T-helper 17 cell (primary cell): ENCODE results near the gene BCAR1. TPM values are rescaled to one million over a fixed set of nuclear protein-coding genes. Genes with fewer than 3 reads are reported as not detected.

Experiments used
- ATAC-seq: fragments of 150-1000 bp; cut with Tn5 transposase; 2 replicates; pipeline ENCODE4 v1.10.0; 2021; ENCODE audit warnings: mild to moderate bottlenecking, moderate library complexity
- DNase-seq, 3 donors: peaks; one replicate each; pipeline versions ENCODE4 v3.0.0 to v3.0.0-alpha.2; 2020 to 2021
- H3K9me3 ChIP-seq: one replicate; pipeline ENCODE4 v1.7.0; 2013; ENCODE audit warnings: low read length, mild to moderate bottlenecking; ENCODE audit not compliant: control insufficient read depth, poor library complexity, severe bottlenecking
- H3K27ac Mint-ChIP-seq: one replicate; pipeline ENCODE4 v1.8.0; 2022; ENCODE audit warnings: mild to moderate bottlenecking, moderate library complexity, mixed read lengths
- H3K27me3 Mint-ChIP-seq: one replicate; pipeline ENCODE4 v1.8.0; 2022; ENCODE audit warnings: mixed read lengths
- H3K36me3 Mint-ChIP-seq: one replicate; pipeline ENCODE4 v1.8.0; 2022; ENCODE audit warnings: low read depth, mixed read lengths
- H3K4me1 Mint-ChIP-seq: one replicate; pipeline ENCODE4 v1.8.0; 2022; ENCODE audit warnings: mild to moderate bottlenecking, mixed read lengths
- H3K4me3 Mint-ChIP-seq: one replicate; pipeline ENCODE4 v1.8.0; 2022; ENCODE audit warnings: mild to moderate bottlenecking, moderate library complexity, mixed read lengths
- total RNA-seq, 4 donors: library from RNA in 2 of 4; stranded (reverse) in 2 of 4; gene quantifications; one replicate each; pipeline ENCODE4 v1.2.3 and lab custom pipeline; 2022 to 2026

Gene BCAR1, protein sequence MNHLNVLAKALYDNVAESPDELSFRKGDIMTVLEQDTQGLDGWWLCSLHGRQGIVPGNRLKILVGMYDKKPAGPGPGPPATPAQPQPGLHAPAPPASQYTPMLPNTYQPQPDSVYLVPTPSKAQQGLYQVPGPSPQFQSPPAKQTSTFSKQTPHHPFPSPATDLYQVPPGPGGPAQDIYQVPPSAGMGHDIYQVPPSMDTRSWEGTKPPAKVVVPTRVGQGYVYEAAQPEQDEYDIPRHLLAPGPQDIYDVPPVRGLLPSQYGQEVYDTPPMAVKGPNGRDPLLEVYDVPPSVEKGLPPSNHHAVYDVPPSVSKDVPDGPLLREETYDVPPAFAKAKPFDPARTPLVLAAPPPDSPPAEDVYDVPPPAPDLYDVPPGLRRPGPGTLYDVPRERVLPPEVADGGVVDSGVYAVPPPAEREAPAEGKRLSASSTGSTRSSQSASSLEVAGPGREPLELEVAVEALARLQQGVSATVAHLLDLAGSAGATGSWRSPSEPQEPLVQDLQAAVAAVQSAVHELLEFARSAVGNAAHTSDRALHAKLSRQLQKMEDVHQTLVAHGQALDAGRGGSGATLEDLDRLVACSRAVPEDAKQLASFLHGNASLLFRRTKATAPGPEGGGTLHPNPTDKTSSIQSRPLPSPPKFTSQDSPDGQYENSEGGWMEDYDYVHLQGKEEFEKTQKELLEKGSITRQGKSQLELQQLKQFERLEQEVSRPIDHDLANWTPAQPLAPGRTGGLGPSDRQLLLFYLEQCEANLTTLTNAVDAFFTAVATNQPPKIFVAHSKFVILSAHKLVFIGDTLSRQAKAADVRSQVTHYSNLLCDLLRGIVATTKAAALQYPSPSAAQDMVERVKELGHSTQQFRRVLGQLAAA
- total RNA-seq (under 1 TPM in 1 of 2 donors, not detected in 1; 0.50 TPM), total RNA-seq (lab: John Stamatoyannopoulos, UW) (0.38 to 0.58 reads per million in 2 donors)

GRCh38 chr16:75251280-75252048 lies at the start of gene BCAR1:
TSS of gene BCAR1 (minus strand) at chr16:75251624. CDS start at chr16:75251482, 142 bp downstream.
- peak; percentile 62 for ATAC-seq
- peak within 1 kb of the TSS; percentile 86 for H3K4me3 Mint-ChIP-seq
- H3K36me3 Mint-ChIP-seq = no peaks in the 10 kb centered on the region
- H3K27me3 Mint-ChIP-seq = peaks cover 52% of the 10 kb centered on the region
- H3K4me1 Mint-ChIP-seq = peaks cover 11% of the 10 kb centered on the region
- H3K9me3 ChIP-seq = no peaks in the 10 kb centered on the region
- no peak within 1 kb of the TSS for H3K27ac Mint-ChIP-seq
- DNase-seq = no peak

- Mint-ChIP-seq H3K4me3 (no peak overlapping the region), H3K4me1 (peaks cover 2% of the 10 kb centered on the region), H3K27ac (no peak overlapping the region), H3K27me3 (no peaks in the 10 kb centered on the region), H3K36me3 (peaks cover 21% of the 10 kb centered on the region)
- ATAC-seq (no peak), DNase-seq (no peak)
- H3K9me3 ChIP-seq = no peaks in the 10 kb centered on the region
These were observed 46.8 kb upstream of the BCAR1 start for GRCh38 chr16:75298267-75298666.

GRCh38 chr16:75296606-75297005 lies 45.2 kb upstream of the BCAR1 start:
- DNase-seq (no peak), ATAC-seq (no peak)
- H3K27ac Mint-ChIP-seq = no peak overlapping the region
- peaks cover under 1% of the 10 kb centered on the region for H3K4me1 Mint-ChIP-seq
- H3K4me3 Mint-ChIP-seq = no peak overlapping the region
- H3K36me3 Mint-ChIP-seq = peaks cover 25% of the 10 kb centered on the region
- H3K9me3 ChIP-seq = no peaks in the 10 kb centered on the region
- H3K27me3 Mint-ChIP-seq = no peaks in the 10 kb centered on the region

GRCh38 chr16:75294773-75295459 lies 43.5 kb upstream of the BCAR1 start:
- H3K9me3 ChIP-seq = no peaks in the 10 kb centered on the region
- Mint-ChIP-seq H3K27me3 (no peaks in the 10 kb centered on the region), H3K36me3 (peaks cover 24% of the 10 kb centered on the region), H3K4me1 (peaks cover 6% of the 10 kb centered on the region), H3K27ac (peak overlapping the region; percentile 56), H3K4me3 (no peak overlapping the region)
- DNase-seq (no peak), ATAC-seq (no peak)

DNA sequence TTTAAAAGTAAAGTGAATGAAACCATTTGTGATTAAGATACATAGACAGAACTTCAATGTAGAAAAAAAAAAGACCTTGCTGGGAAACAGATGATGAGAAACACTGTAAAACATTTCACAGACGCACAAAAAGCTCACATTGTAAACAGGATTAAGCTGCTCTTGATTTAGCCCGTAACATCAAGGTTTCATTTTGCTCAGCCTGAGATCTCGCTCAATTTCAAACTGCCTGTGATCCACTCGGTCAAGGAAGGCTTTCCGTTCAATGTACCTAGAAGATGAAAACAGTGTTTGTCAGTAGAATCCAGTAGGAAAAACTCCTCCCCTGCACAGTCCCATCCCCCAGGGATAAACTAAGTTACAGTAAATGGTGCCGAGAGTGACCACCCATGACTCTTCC lies 42.3 kb upstream of the BCAR1 start:
- peaks cover 11% of the 10 kb centered on the region for H3K4me1 Mint-ChIP-seq
- peaks cover 3% of the 10 kb centered on the region for H3K27me3 Mint-ChIP-seq
- H3K4me3 Mint-ChIP-seq = no peak overlapping the region
- H3K9me3 ChIP-seq = no peaks in the 10 kb centered on the region
- no peak overlapping the region for H3K27ac Mint-ChIP-seq
- peaks cover 20% of the 10 kb centered on the region for H3K36me3 Mint-ChIP-seq
- DNase-seq (no peak), ATAC-seq (no peak)

- Mint-ChIP-seq H3K27me3 (peaks cover 9% of the 10 kb centered on the region), H3K4me3 (no peak overlapping the region), H3K36me3 (peaks cover 21% of the 10 kb centered on the region), H3K27ac (no peak overlapping the region), H3K4me1 (peaks cover 16% of the 10 kb centered on the region)
- DNase-seq (no peak), ATAC-seq (no peak)
- H3K9me3 ChIP-seq = no peaks in the 10 kb centered on the region
These were observed 41.7 kb upstream of the BCAR1 start for GRCh38 chr16:75293173-75293572.

DNA sequence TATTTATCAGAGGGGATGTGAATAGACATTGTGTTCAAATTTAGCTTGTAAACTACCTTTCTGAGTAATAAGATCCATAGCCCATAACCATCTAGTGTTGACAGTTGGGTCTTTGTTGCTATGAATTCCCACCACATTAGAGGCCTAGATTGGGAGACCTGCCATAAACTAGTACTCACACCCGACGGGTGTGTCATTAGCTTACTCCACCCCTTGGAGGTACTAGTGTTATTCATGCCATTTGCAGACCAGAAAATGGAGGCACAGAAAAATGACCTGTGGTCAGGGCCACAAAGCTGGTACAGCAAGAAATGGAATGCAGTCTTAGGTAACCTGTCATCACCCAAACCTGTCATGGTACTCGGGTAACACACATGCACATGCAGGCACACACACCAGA lies 41.3 kb upstream of the BCAR1 start:
- H3K4me1 Mint-ChIP-seq = peaks cover 16% of the 10 kb centered on the region
- H3K27me3 Mint-ChIP-seq = peaks cover 9% of the 10 kb centered on the region
- no peak overlapping the region for H3K4me3 Mint-ChIP-seq
- ATAC-seq (no peak), DNase-seq (no peak)
- H3K9me3 ChIP-seq = no peaks in the 10 kb centered on the region
- peaks cover 19% of the 10 kb centered on the region for H3K36me3 Mint-ChIP-seq
- H3K27ac Mint-ChIP-seq = no peak overlapping the region

DNA sequence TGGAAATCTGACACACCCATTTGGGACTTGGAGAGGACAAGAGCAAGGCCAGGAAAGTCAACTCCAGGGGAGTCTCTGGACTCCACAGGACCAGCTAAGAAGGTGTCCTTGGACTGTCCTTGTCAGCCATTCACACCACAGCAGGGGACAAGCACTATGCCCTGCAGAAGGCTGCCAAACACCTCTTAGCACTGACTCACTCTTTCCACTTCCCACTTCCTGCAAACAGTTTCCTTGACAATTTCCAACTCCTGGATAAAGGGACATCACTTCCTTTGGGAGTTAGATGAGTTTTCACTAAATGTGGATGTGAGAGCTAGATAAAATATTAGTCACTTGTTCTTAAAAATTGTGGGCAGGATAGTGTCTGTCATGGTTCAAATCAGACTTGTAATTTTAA lies 37.8 kb upstream of the BCAR1 start:
- H3K27me3 Mint-ChIP-seq = peaks cover 16% of the 10 kb centered on the region
- no peak for ATAC-seq
- H3K9me3 ChIP-seq = no peaks in the 10 kb centered on the region
- DNase-seq = no peak
- H3K4me1 Mint-ChIP-seq = peaks cover 16% of the 10 kb centered on the region
- peak overlapping the region; percentile 57 for H3K27ac Mint-ChIP-seq
- H3K4me3 Mint-ChIP-seq = peak overlapping the region; percentile 72
- peaks cover 18% of the 10 kb centered on the region for H3K36me3 Mint-ChIP-seq

- peaks cover 16% of the 10 kb centered on the region for H3K4me1 Mint-ChIP-seq
- H3K27me3 Mint-ChIP-seq = peaks cover 16% of the 10 kb centered on the region
- peak overlapping the region; percentile 72 for H3K4me3 Mint-ChIP-seq
- peak in 2 of 3 donors; percentile 41 to 54 for DNase-seq
- H3K27ac Mint-ChIP-seq = peak overlapping the region; percentile 57
- H3K9me3 ChIP-seq = no peaks in the 10 kb centered on the region
- ATAC-seq = peak; percentile 99
- H3K36me3 Mint-ChIP-seq = peaks cover 13% of the 10 kb centered on the region
These were observed 37.2 kb upstream of the BCAR1 start for GRCh38 chr16:75288596-75289120.

DNA sequence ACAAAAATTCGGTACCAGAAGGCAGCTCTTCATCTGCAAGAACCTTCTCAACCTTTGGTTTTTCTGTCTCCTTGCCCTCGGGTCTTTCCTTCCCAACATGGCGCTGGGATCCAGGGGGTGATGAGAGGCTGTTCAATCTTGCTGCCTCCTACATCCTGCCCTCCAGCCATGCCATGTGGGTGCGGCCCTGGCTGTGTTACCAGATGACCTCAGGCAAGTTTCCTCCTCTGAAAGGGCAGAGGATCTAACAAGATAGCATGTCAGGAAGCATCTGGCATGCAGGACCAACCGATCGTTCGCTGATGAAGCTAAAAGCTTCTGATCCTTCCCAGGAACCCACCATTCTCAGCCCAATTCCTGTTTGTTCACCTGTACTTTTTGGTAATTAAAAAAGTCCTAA lies 36.8 kb upstream of the BCAR1 start:
- peak; percentile 7 for ATAC-seq
- H3K9me3 ChIP-seq = no peaks in the 10 kb centered on the region
- H3K27me3 Mint-ChIP-seq = peaks cover 16% of the 10 kb centered on the region
- peak overlapping the region; percentile 57 for H3K27ac Mint-ChIP-seq
- peaks cover 16% of the 10 kb centered on the region for H3K4me1 Mint-ChIP-seq
- peak overlapping the region; percentile 72 for H3K4me3 Mint-ChIP-seq
- DNase-seq = no peak
- peaks cover 13% of the 10 kb centered on the region for H3K36me3 Mint-ChIP-seq

GRCh38 chr16:75287708-75288107 lies 36.3 kb upstream of the BCAR1 start:
- ATAC-seq (no peak), DNase-seq (no peak)
- no peaks in the 10 kb centered on the region for H3K9me3 ChIP-seq
- Mint-ChIP-seq H3K4me3 (no peak overlapping the region), H3K36me3 (peaks cover 9% of the 10 kb centered on the region), H3K27ac (peak overlapping the region; percentile 45), H3K4me1 (peaks cover 16% of the 10 kb centered on the region), H3K27me3 (peaks cover 16% of the 10 kb centered on the region)

- Mint-ChIP-seq H3K27me3 (peaks cover 24% of the 10 kb centered on the region), H3K36me3 (peaks cover 8% of the 10 kb centered on the region), H3K4me1 (peaks cover 14% of the 10 kb centered on the region), H3K27ac (no peak overlapping the region), H3K4me3 (no peak overlapping the region)
- no peaks in the 10 kb centered on the region for H3K9me3 ChIP-seq
- ATAC-seq = no peak
- DNase-seq = no peak
These were observed 35.0 kb upstream of the BCAR1 start for GRCh38 chr16:75286389-75286788.
